ENCODE results near the gene PLEKHM3.

DNA sequence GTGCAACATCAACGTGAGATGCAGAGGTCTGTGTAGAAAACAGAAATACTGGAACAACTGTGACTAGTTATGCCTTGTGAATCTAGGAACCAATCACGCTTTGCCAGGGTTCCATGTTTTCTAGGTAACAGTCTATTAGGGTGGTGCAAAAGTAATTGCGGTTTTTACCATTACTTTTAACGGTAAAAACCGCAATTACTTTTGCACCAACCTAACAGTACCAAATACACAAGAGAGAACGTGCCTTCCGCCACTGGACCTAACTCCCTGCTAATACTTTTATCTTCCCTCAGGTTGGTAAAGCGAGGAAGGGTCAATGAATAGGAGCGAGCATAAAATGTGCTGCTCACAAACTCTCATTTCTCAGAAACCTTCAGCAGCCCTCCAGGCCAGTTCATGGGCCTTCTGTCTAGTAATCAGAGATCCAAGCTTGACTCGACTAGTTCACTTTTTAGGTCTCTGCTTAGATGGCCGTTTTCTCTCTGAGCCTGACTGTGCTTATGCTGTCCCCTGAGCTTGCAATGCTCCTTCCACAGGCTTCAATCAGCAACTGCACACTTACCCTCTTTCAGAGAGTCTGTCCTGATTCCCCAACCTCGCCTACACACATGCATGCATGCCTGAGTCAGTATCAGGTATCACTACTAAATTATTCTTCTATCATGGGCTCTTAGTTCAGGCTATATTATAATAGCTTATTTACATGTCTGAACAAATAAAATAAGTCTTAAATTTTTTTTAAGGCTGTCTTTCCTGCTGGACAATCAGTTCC, 47.0 kb downstream of the PLEKHM3 start:
- TF ChIP-seq, protein P1, sequence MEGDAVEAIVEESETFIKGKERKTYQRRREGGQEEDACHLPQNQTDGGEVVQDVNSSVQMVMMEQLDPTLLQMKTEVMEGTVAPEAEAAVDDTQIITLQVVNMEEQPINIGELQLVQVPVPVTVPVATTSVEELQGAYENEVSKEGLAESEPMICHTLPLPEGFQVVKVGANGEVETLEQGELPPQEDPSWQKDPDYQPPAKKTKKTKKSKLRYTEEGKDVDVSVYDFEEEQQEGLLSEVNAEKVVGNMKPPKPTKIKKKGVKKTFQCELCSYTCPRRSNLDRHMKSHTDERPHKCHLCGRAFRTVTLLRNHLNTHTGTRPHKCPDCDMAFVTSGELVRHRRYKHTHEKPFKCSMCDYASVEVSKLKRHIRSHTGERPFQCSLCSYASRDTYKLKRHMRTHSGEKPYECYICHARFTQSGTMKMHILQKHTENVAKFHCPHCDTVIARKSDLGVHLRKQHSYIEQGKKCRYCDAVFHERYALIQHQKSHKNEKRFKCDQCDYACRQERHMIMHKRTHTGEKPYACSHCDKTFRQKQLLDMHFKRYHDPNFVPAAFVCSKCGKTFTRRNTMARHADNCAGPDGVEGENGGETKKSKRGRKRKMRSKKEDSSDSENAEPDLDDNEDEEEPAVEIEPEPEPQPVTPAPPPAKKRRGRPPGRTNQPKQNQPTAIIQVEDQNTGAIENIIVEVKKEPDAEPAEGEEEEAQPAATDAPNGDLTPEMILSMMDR (IDR thresholded peaks at IDR 0.05) = no peak
- TF ChIP-seq POLR2A (IDR thresholded peaks at IDR 0.05) = no peak

All from adrenal gland (tissue), 5 donors.